B cell (primary cell): ENCODE data around the gene THRAP3. TPM values are rescaled to one million over a fixed set of nuclear protein-coding genes. Genes with fewer than 3 reads are reported as not detected.

Experiments
- ATAC-seq: fragments of 200-7000 bp; cut with Tn5 transposase; one replicate; pipeline ENCODE4 v1.10.0; 2021; ENCODE audit warnings: low read depth, mild to moderate bottlenecking, moderate number of reproducible peaks, moderate library complexity
- CTCF ChIA-PET: fragments of 350-600 bp; sonication (Branson Sonifier 250); formaldehyde crosslinking; loops from one replicate; lab custom pipeline; 2021; ENCODE audit warnings: antibody characterized with exemption, inconsistent platforms; lab: Charles Lee
- POLR2A ChIA-PET: fragments of 350-600 bp; sonication (Branson Sonifier 250); formaldehyde crosslinking; loops from one replicate; lab custom pipeline; 2021; ENCODE audit warnings: antibody characterized with exemption; lab: Charles Lee
- DNase-seq: peaks from one replicate; pipeline ENCODE4 v3.0.0; 2013
- H2AFZ ChIP-seq: 2 replicates; pipeline ENCODE4 v1.6.1; 2012; ENCODE audit warnings: mild to moderate bottlenecking, low read depth, low read length; ENCODE audit not compliant: insufficient read depth, poor library complexity, severe bottlenecking
- H3K27ac ChIP-seq, 2 donors: 1 replicate in 1 of 2; 2 replicates in 1 of 2; pipeline ENCODE4 v1.5.1; 2012 to 2013; ENCODE audit warnings: low read length in 2 of 2, mild to moderate bottlenecking in 2 of 2, moderate library complexity in 1 of 2
- H3K27me3 ChIP-seq, 4 experiments: fragments of 200-600 bp in 1 of 4; sonication (generic) in 1 of 4; replicated peaks in 1 of 4; 1 replicate in 2 of 4; 2 replicates in 2 of 4; pipeline versions ENCODE4 v1.6.1 to v1.7.0; 2013 to 2016; ENCODE audit warnings: low read length in 3 of 4, mild to moderate bottlenecking in 2 of 4, mixed read lengths in 1 of 4, moderate library complexity in 1 of 4; ENCODE audit not compliant: insufficient read depth in 4 of 4, control insufficient read depth in 3 of 4; ENCODE audit errors: control extremely low read depth in 1 of 4
- H3K36me3 ChIP-seq, 2 experiments: replicated peaks in 1 of 2; 1 replicate in 1 of 2; 2 replicates in 1 of 2; pipeline versions ENCODE4 v1.6.1 to v1.7.1; 2013; ENCODE audit warnings: low read length in 1 of 2; ENCODE audit not compliant: insufficient read depth in 2 of 2, control insufficient read depth in 1 of 2; ENCODE audit errors: control extremely low read depth in 1 of 2, extremely low read depth in 1 of 2
- H3K4me1 ChIP-seq, 2 donors: fragments of 200-600 bp in 1 of 2; sonication (generic) in 1 of 2; 1 replicate in 1 of 2; 2 replicates in 1 of 2; pipeline versions ENCODE4 v1.5.1 to v1.6.1; 2013 to 2017; ENCODE audit warnings: low read length in 2 of 2; ENCODE audit not compliant: control insufficient read depth in 2 of 2, insufficient read depth in 2 of 2
- H3K4me2 ChIP-seq: replicated peaks from 2 replicates; pipeline ENCODE3; 2012; ENCODE audit warnings: mild to moderate bottlenecking, low read depth, low read length; ENCODE audit not compliant: poor library complexity, severe bottlenecking
- H3K4me3 ChIP-seq, 5 experiments: fragments of 200-600 bp in 1 of 5; sonication (generic) in 1 of 5; 1 replicate in 3 of 5; 2 replicates in 2 of 5; pipeline versions ENCODE4 v1.5.1 to v1.7.0; 2011 to 2016; ENCODE audit warnings: low read length in 4 of 5, mild to moderate bottlenecking in 4 of 5, low read depth in 2 of 5, control low read depth in 1 of 5, moderate library complexity in 1 of 5; ENCODE audit not compliant: insufficient read depth in 1 of 5; ENCODE audit errors: control extremely low read depth in 1 of 5, extremely low read depth in 1 of 5
- H3K79me2 ChIP-seq: fragments of 200-600 bp; sonication (generic); one replicate; pipeline ENCODE4 v1.6.0; 2016; ENCODE audit warnings: low read length; ENCODE audit not compliant: control insufficient read depth, insufficient read depth
- H3K9ac ChIP-seq: fragments of 200-600 bp; sonication (generic); 2 replicates; pipeline ENCODE4 v1.6.1; 2017; ENCODE audit warnings: mild to moderate bottlenecking, low read length, moderate library complexity
- H3K9me3 ChIP-seq, 3 donors: one replicate each; pipeline versions ENCODE4 v1.6.1 to v1.7.1; 2013; ENCODE audit warnings: low read length in 2 of 3; ENCODE audit not compliant: control insufficient read depth in 2 of 3, insufficient read depth in 1 of 3; ENCODE audit errors: control extremely low read depth in 1 of 3
- H4K20me1 ChIP-seq: 2 replicates; pipeline ENCODE4 v1.6.0; 2012; ENCODE audit warnings: mild to moderate bottlenecking, low read length; ENCODE audit not compliant: insufficient read depth, control insufficient read depth, poor library complexity, severe bottlenecking
- H3K27ac Mint-ChIP-seq: one replicate; pipeline ENCODE4 v1.8.0; 2021; ENCODE audit warnings: mixed read lengths
- H3K27me3 Mint-ChIP-seq: one replicate; pipeline ENCODE4 v1.8.0; 2021; ENCODE audit warnings: mixed read lengths
- H3K4me1 Mint-ChIP-seq: one replicate; pipeline ENCODE4 v1.8.0; 2021; ENCODE audit warnings: mixed read lengths
- H3K4me3 Mint-ChIP-seq: one replicate; pipeline ENCODE4 v1.8.0; 2021; ENCODE audit warnings: mixed read lengths
- H3K9me3 Mint-ChIP-seq: one replicate; pipeline ENCODE4 v1.8.0; 2022; ENCODE audit warnings: mixed read lengths; ENCODE audit not compliant: insufficient read depth
- CTCF ChIP-seq: fragments of 200-600 bp; IDR thresholded peaks from one replicate; pipeline ENCODE4 v1.8.0; 2022; ENCODE audit warnings: antibody characterized with exemption, mild to moderate bottlenecking
- EZH2 ChIP-seq: IDR thresholded peaks from 2 replicates; pipeline ENCODE4 v1.6.1; 2012; ENCODE audit warnings: borderline replicate concordance, low read depth, mild to moderate bottlenecking, moderate library complexity, low read length; ENCODE audit not compliant: insufficient read depth, poor library complexity, severe bottlenecking
- WGBS: methylation state at CpG from one replicate; pipeline ENCODE4 v1.1.5; 2013; ENCODE audit warnings: missing lambda C conversion rate; ENCODE audit not compliant: insufficient coverage; 5-methylcytosine and 5-hydroxymethylcytosine counted together
- intact Hi-C: fragments of 100-400 bp; cut with micrococcal nuclease; formaldehyde crosslinking; loops from one replicate; pipeline ENCODE4 v1.10.0; 2022
- polyA plus RNA-seq: library from polyadenylated mRNA; depleted of rRNA; stranded (reverse); fragments of >200 nt; gene quantifications from 2 replicates; pipeline ENCODE4 v1.2.3, GENCODE V29; 2012
- total RNA-seq, 2 donors: library from RNA; stranded (reverse); fragments of 120-200 nt in 1 of 2; gene quantifications; 1 replicate in 1 of 2; 2 replicates in 1 of 2; pipeline versions ENCODE4 v1.2.3 to v1.2.4, GENCODE V29; 2013 to 2022

Gene THRAP3
- total and polyA plus RNA-seq, 2 donors (not counting 1 experiment from before 2014, with no cell fraction given), result 64.1 to 153 TPM

GRCh38 chr1:36177589-36178431 lies 46.4 kb upstream of the THRAP3 start:
- H3K9me3 Mint-ChIP-seq, result no peaks in the 10 kb centered on the region
- H3K27ac Mint-ChIP-seq, result no peak overlapping the region
- peaks cover 11 to 13% of the 10 kb centered on the region in 2 donors for H3K4me1 ChIP-seq
- H4K20me1 ChIP-seq, result peaks cover 9% of the 10 kb centered on the region
- no peaks in the 10 kb centered on the region for H3K9me3 ChIP-seq
- H3K79me2 ChIP-seq, result peaks cover 3% of the 10 kb centered on the region
- peaks cover 17% of the 10 kb centered on the region for H3K4me1 Mint-ChIP-seq
- CTCF ChIA-PET, result no interaction called here
- H3K4me3 Mint-ChIP-seq, result no peak overlapping the region
- no peak overlapping the region for H3K4me2 ChIP-seq
- DNase-seq (no peak), ATAC-seq (no peak)
- no peak overlapping the region for H3K27ac ChIP-seq
- TF ChIP-seq EZH2, result no peak
- no peak for TF ChIP-seq CTCF
- no peak overlapping the region for H2AFZ ChIP-seq
- intact Hi-C loops, result no loop called here
- H3K9ac ChIP-seq, result no peak overlapping the region
- POLR2A ChIA-PET, result no interaction called here
- no peaks in the 10 kb centered on the region for H3K27me3 Mint-ChIP-seq
- no peak overlapping the region for H3K4me3 ChIP-seq
- H3K36me3 ChIP-seq, result peaks cover 5 to 66% of the 10 kb centered on the region in 2 experiments
- H3K27me3 ChIP-seq, result no peaks in the 10 kb centered on the region
- 97% methylated on average over 28 of the region's 33 CpGs for WGBS
